Measurements from ENCODE around the gene CDH1. TPM values are rescaled to one million over a fixed set of nuclear protein-coding genes. Genes with fewer than 3 reads are reported as not detected.
"Not testable (repeated sequence)": the region's sequence is repeated elsewhere in the genome, so short reads cannot be mapped to it uniquely, and the experiment has no call there.

CDH1 gene
- total and polyA plus RNA-seq, 7 experiments from 2014 or later: 0.34 to 1.3 (median 1.2) TPM; not detected in 4

- Histone ChIP-seq H3K36me3 (ENCODE audit: control insufficient read depth in 2 of 3, insufficient read depth in 3 of 3, low read length in 3 of 3) (no peaks in the 10 kb centered on the region), H3K4me3 (ENCODE audit: low read length) (no peak overlapping the region), H3K27ac (ENCODE audit: low read depth, low read length) (no peak overlapping the region), H3K4me1 (ENCODE audit: control insufficient read depth in 2 of 2, insufficient read depth in 2 of 2, low read length in 2 of 2) (no peaks in the 10 kb centered on the region), H3K27me3 (ENCODE audit: control insufficient read depth in 2 of 2, insufficient read depth in 2 of 2, low read length in 2 of 2) (no peaks in the 10 kb centered on the region), H3K9me3 (ENCODE audit: control insufficient read depth in 2 of 3, low read length in 3 of 3) (no peaks in the 10 kb centered on the region)
- ATAC-seq (no peak), DNase-seq (no peak)
- peaks cover 0 to 9% (median 0%) of the 10 kb centered on the region in 5 donors for H3K27me3 Mint-ChIP-seq
- H3K27ac Mint-ChIP-seq: no peak overlapping the region
- H3K36me3 Mint-ChIP-seq: no peaks in the 10 kb centered on the region
- H3K4me1 Mint-ChIP-seq: peaks cover 0 to 3% (median 0%) of the 10 kb centered on the region in 7 donors
- CTCF ChIA-PET: interaction anchor here (0.9 kb wide), 1 partner anchor 18 kb away, joined by 4 read pairs; no protein-coding TSS in a partner anchor
- H3K9me3 Mint-ChIP-seq: no peaks in the 10 kb centered on the region
- intact Hi-C loops (cut with micrococcal nuclease): no loop called here
- no peak overlapping the region for H3K4me3 Mint-ChIP-seq
- POLR2A ChIA-PET: no interaction called here
These were observed 97.5 kb downstream of the CDH1 start for GRCh38 chr16:68834550-68834949.

GRCh38 chr16:68835970-68836369 lies 98.9 kb downstream of the CDH1 start:
- peaks cover 0 to 3% (median 0%) of the 10 kb centered on the region in 7 donors for H3K4me1 Mint-ChIP-seq
- no peaks in the 10 kb centered on the region for H3K9me3 ChIP-seq (ENCODE audit: control insufficient read depth in 2 of 3, low read length in 3 of 3)
- H3K36me3 Mint-ChIP-seq: no peaks in the 10 kb centered on the region
- H3K27ac ChIP-seq (ENCODE audit: low read depth, low read length): no peak overlapping the region
- H3K27me3 Mint-ChIP-seq: peaks cover 0 to 9% (median 0%) of the 10 kb centered on the region in 5 donors
- CTCF ChIA-PET: no interaction called here
- POLR2A ChIA-PET: no interaction called here
- ATAC-seq (no peak), DNase-seq (no peak)
- intact Hi-C loops (cut with micrococcal nuclease): no loop called here
- H3K4me3 ChIP-seq (ENCODE audit: low read length): no peak overlapping the region
- no peaks in the 10 kb centered on the region for H3K9me3 Mint-ChIP-seq
- H3K27me3 ChIP-seq (ENCODE audit: control insufficient read depth in 2 of 2, insufficient read depth in 2 of 2, low read length in 2 of 2): no peaks in the 10 kb centered on the region
- no peaks in the 10 kb centered on the region for H3K4me1 ChIP-seq (ENCODE audit: control insufficient read depth in 2 of 2, insufficient read depth in 2 of 2, low read length in 2 of 2)
- no peaks in the 10 kb centered on the region for H3K36me3 ChIP-seq (ENCODE audit: control insufficient read depth in 2 of 3, insufficient read depth in 3 of 3, low read length in 3 of 3)
- H3K4me3 Mint-ChIP-seq: no peak overlapping the region
- no peak overlapping the region for H3K27ac Mint-ChIP-seq

- POLR2A ChIA-PET: no interaction called here
- Mint-ChIP-seq H3K27ac (no peak overlapping the region), H3K9me3 (no peaks in the 10 kb centered on the region), H3K27me3 (peaks cover 0 to 2% (median 0%) of the 10 kb centered on the region in 5 donors), H3K4me3 (no peak overlapping the region), H3K4me1 (peaks cover 6 to 17% (median 15%) of the 10 kb centered on the region in 7 donors), H3K36me3 (no peaks in the 10 kb centered on the region)
- no peaks in the 10 kb centered on the region for H3K9me3 ChIP-seq (ENCODE audit: control insufficient read depth in 2 of 3, low read length in 3 of 3)
- ATAC-seq: no peak
- H3K4me1 ChIP-seq (ENCODE audit: control insufficient read depth in 2 of 2, insufficient read depth in 2 of 2, low read length in 2 of 2): peaks cover 6 to 7% of the 10 kb centered on the region in 2 donors
- H3K27ac ChIP-seq (ENCODE audit: low read depth, low read length): no peak overlapping the region
- CTCF ChIA-PET: no interaction called here
- no peaks in the 10 kb centered on the region for H3K27me3 ChIP-seq (ENCODE audit: control insufficient read depth in 2 of 2, insufficient read depth in 2 of 2, low read length in 2 of 2)
- H3K4me3 ChIP-seq (ENCODE audit: low read length): no peak overlapping the region
- no peak for DNase-seq
- intact Hi-C loops (cut with micrococcal nuclease): loop anchor here (5.0 to 10.0 kb wide), 4 partner anchors 445 to 1905 kb away; partner anchors contain the start of genes CES2 (in 1 of the 2), CIAO2B (in 1 of the 2), CTCF (in 1 of the 2) and PDF (in 1 of the 2)
- H3K36me3 ChIP-seq (ENCODE audit: control insufficient read depth in 2 of 3, insufficient read depth in 3 of 3, low read length in 3 of 3): peaks cover 0 to 4% (median 0%) of the 10 kb centered on the region in 3 experiments
These were observed 102.7 kb downstream of the CDH1 start for GRCh38 chr16:68839831-68840230.

GRCh38 chr16:68842964-68843481 lies 105.9 kb downstream of the CDH1 start:
- peaks cover 18 to 38% (median 28%) of the 10 kb centered on the region in 7 donors for H3K4me1 Mint-ChIP-seq
- ChIA-PET CTCF (interaction anchor here (0.6 to 1.1 kb wide), 2 partner anchors 316 to 322 kb away, joined by 4 read pairs; no protein-coding TSS in a partner anchor), POLR2A (interaction anchor here (0.7 kb wide), 1 partner anchor 484 kb away, joined by 4 read pairs; no protein-coding TSS in a partner anchor)
- Histone ChIP-seq H3K4me3 (ENCODE audit: low read length) (peak overlapping the region; percentile 86), H3K4me1 (ENCODE audit: control insufficient read depth in 2 of 2, insufficient read depth in 2 of 2, low read length in 2 of 2) (peaks cover 7 to 15% of the 10 kb centered on the region in 2 donors), H3K27ac (ENCODE audit: low read depth, low read length) (peak overlapping the region; percentile 85)
- not testable (repeated sequence) for ATAC-seq; H3K9me3 Mint-ChIP-seq; H3K9me3 ChIP-seq (ENCODE audit: control insufficient read depth in 2 of 3, low read length in 3 of 3); H3K36me3 Mint-ChIP-seq; H3K36me3 ChIP-seq (ENCODE audit: control insufficient read depth in 2 of 3, insufficient read depth in 3 of 3, low read length in 3 of 3); H3K27me3 ChIP-seq (ENCODE audit: control insufficient read depth in 2 of 2, insufficient read depth in 2 of 2, low read length in 2 of 2); H3K27me3 Mint-ChIP-seq
- intact Hi-C loops (cut with micrococcal nuclease): loop anchor here (1.0 to 10.0 kb wide), 10 partner anchors 139 to 1908 kb away; partner anchors contain the start of genes VPS4A (in 2 of the 2), CES2 (in 1 of the 2), CHTF8 (in 1 of the 2) and CIAO2B (in 1 of the 2)
- peak overlapping the region; percentile 69 to 97 (median 89) for H3K27ac Mint-ChIP-seq
- H3K4me3 Mint-ChIP-seq: peak overlapping the region; percentile 81 to 99 (median 88)
- peak in 1 of 9 donors; percentile 0 for DNase-seq

- ATAC-seq: peak; percentile 98
- peaks cover 0 to 4% (median 0%) of the 10 kb centered on the region in 3 experiments for H3K36me3 ChIP-seq (ENCODE audit: control insufficient read depth in 2 of 3, insufficient read depth in 3 of 3, low read length in 3 of 3)
- intact Hi-C loops (cut with micrococcal nuclease): loop anchor here (1.0 to 10.0 kb wide), 11 partner anchors 139 to 1909 kb away; partner anchors contain the start of genes VPS4A (in 2 of the 2), CES2 (in 1 of the 2), CHTF8 (in 1 of the 2) and CIAO2B (in 1 of the 2)
- POLR2A ChIA-PET: interaction anchor here (0.9 kb wide), 1 partner anchor 15 kb away, joined by 3 read pairs; no protein-coding TSS in a partner anchor
- peak within 1 kb of the TSS; percentile 81 to 99 (median 88) for H3K4me3 Mint-ChIP-seq
- H3K9me3 ChIP-seq (ENCODE audit: control insufficient read depth in 2 of 3, low read length in 3 of 3): no peaks in the 10 kb centered on the region
- H3K4me3 ChIP-seq (ENCODE audit: low read length): peak within 1 kb of the TSS; percentile 86
- H3K4me1 Mint-ChIP-seq: peaks cover 20 to 41% (median 30%) of the 10 kb centered on the region in 7 donors
- no peaks in the 10 kb centered on the region for H3K27me3 Mint-ChIP-seq
- no peaks in the 10 kb centered on the region for H3K27me3 ChIP-seq (ENCODE audit: control insufficient read depth in 2 of 2, insufficient read depth in 2 of 2, low read length in 2 of 2)
- peak within 1 kb of the TSS; percentile 85 for H3K27ac ChIP-seq (ENCODE audit: low read depth, low read length)
- peaks cover 0 to 3% (median 0%) of the 10 kb centered on the region in 5 donors for H3K36me3 Mint-ChIP-seq
- no peaks in the 10 kb centered on the region for H3K9me3 Mint-ChIP-seq
- peak; percentile 83 to 94 (median 89) for DNase-seq
- peak within 1 kb of the TSS; percentile 69 to 97 (median 90) for H3K27ac Mint-ChIP-seq
- CTCF ChIA-PET: interaction anchor here (0.5 kb wide), 1 partner anchor 203 kb away, joined by 4 read pairs; no protein-coding TSS in a partner anchor
- H3K4me1 ChIP-seq (ENCODE audit: control insufficient read depth in 2 of 2, insufficient read depth in 2 of 2, low read length in 2 of 2): peaks cover 7 to 15% of the 10 kb centered on the region in 2 donors
These were observed 106.6 kb downstream of the CDH1 start, which contains the start of gene TANGO6 for GRCh38 chr16:68843482-68844210. TSS of gene TANGO6 (plus strand) at chr16:68843531. CDS start at chr16:68843618, 87 bp downstream.

GRCh38 chr16:68844211-68844564 lies 107.1 kb downstream of the CDH1 start:
- POLR2A ChIA-PET: interaction anchor here (0.9 kb wide), 1 partner anchor 15 kb away, joined by 3 read pairs; no protein-coding TSS in a partner anchor
- peaks cover 7 to 15% of the 10 kb centered on the region in 2 donors for H3K4me1 ChIP-seq (ENCODE audit: control insufficient read depth in 2 of 2, insufficient read depth in 2 of 2, low read length in 2 of 2)
- no peaks in the 10 kb centered on the region for H3K9me3 ChIP-seq (ENCODE audit: control insufficient read depth in 2 of 3, low read length in 3 of 3)
- Mint-ChIP-seq H3K27ac (peak overlapping the region; percentile 69 to 96 (median 90)), H3K9me3 (no peaks in the 10 kb centered on the region), H3K36me3 (peaks cover 0 to 3% (median 0%) of the 10 kb centered on the region in 5 donors), H3K4me3 (peak overlapping the region; percentile 81 to 99 (median 88)), H3K27me3 (no peaks in the 10 kb centered on the region), H3K4me1 (peaks cover 20 to 46% (median 33%) of the 10 kb centered on the region in 7 donors)
- no peaks in the 10 kb centered on the region for H3K27me3 ChIP-seq (ENCODE audit: control insufficient read depth in 2 of 2, insufficient read depth in 2 of 2, low read length in 2 of 2)
- CTCF ChIA-PET: interaction anchor here (0.5 kb wide), 1 partner anchor 203 kb away, joined by 4 read pairs; no protein-coding TSS in a partner anchor
- peak overlapping the region; percentile 86 for H3K4me3 ChIP-seq (ENCODE audit: low read length)
- H3K27ac ChIP-seq (ENCODE audit: low read depth, low read length): peak overlapping the region; percentile 85
- ATAC-seq (no peak), DNase-seq (no peak)
- peaks cover 0 to 4% (median 0%) of the 10 kb centered on the region in 3 experiments for H3K36me3 ChIP-seq (ENCODE audit: control insufficient read depth in 2 of 3, insufficient read depth in 3 of 3, low read length in 3 of 3)
- intact Hi-C loops (cut with micrococcal nuclease): loop anchor here (1.0 to 10.0 kb wide), 5 partner anchors 280 to 1909 kb away; partner anchors contain the start of genes CES2 (in 1 of the 2), CIAO2B (in 1 of the 2), CTCF (in 1 of the 2) and PDF (in 1 of the 2)
